ENCODE results near the gene MGAT1. TPM values are rescaled to one million over a fixed set of nuclear protein-coding genes. Genes with fewer than 3 reads are reported as not detected.

MGAT1 gene
- total RNA-seq, 1 experiment from 2014 or later = 72.7 TPM

GRCh38 chr5:180837478-180837877 lies 34.9 kb upstream of the MGAT1 start:
- H4K8ac ChIP-seq (replicated peaks; ENCODE audit: insufficient read length, low read depth, low read length) = no peak overlapping the region
- no peak overlapping the region for H3K18ac ChIP-seq (ENCODE audit: insufficient read length, low read depth, low read length)
- no peak overlapping the region for H4K91ac ChIP-seq (ENCODE audit: insufficient read length, low read depth, low read length)
- no peaks in the 10 kb centered on the region for H3K79me1 ChIP-seq (ENCODE audit: insufficient read depth, low read depth, low read length, poor library complexity, severe bottlenecking)
- no peak overlapping the region for H3K23ac ChIP-seq (ENCODE audit: insufficient read length, low read depth, low read length)
- no peak overlapping the region for H3K56ac ChIP-seq (ENCODE audit: insufficient read length, low read depth, low read length)
- no peak overlapping the region for H2BK120ac ChIP-seq (ENCODE audit: low read depth, low read length, poor library complexity, severe bottlenecking)
- H3K27me3 ChIP-seq (ENCODE audit: insufficient read depth, low read length) = no peaks in the 10 kb centered on the region
- no peak overlapping the region for H3K27ac ChIP-seq (ENCODE audit: insufficient read length, low read depth, low read length)
- H2BK20ac ChIP-seq (ENCODE audit: low read depth, low read length, poor library complexity, severe bottlenecking) = no peak overlapping the region
- WGBS (ENCODE audit: extremely low coverage, insufficient read length, low lambda C conversion rate) = no CpG with 5 or more reads among the region's 4 CpGs
- peak overlapping the region in 1 of 3 experiments; percentile 12; a peak in 1 of 7 replicates for H3K27ac Mint-ChIP-seq
- no peaks in the 10 kb centered on the region for H3K23me2 ChIP-seq (ENCODE audit: insufficient read length, low read depth, low read length, poor library complexity, severe bottlenecking)
- no peak for DNase-seq
- H3K9ac ChIP-seq (ENCODE audit: extremely low read depth, insufficient read length, low read length) = no peak overlapping the region
- no peak for TF ChIP-seq CTCF (conservative IDR thresholded peaks at IDR 0.05)
- H2BK5ac ChIP-seq (ENCODE audit: insufficient read length, low read length) = no peak overlapping the region
- H3T11ph ChIP-seq (ENCODE audit: low read length) = no peak overlapping the region
- H2AK5ac ChIP-seq (ENCODE audit: insufficient read length, low read length) = no peak overlapping the region
- no peaks in the 10 kb centered on the region for H3K79me2 ChIP-seq (ENCODE audit: insufficient read depth, low read length)
- peaks cover 12 to 15% of the 10 kb centered on the region in 2 experiments for H3K4me1 Mint-ChIP-seq
- H2BK15ac ChIP-seq (ENCODE audit: low read depth, low read length) = no peak overlapping the region
- H4K5ac ChIP-seq (ENCODE audit: insufficient read length, low read depth, low read length) = no peak overlapping the region
- no peak overlapping the region for H2AFZ ChIP-seq (ENCODE audit: low read length)
- no peak overlapping the region for H3K14ac ChIP-seq (ENCODE audit: insufficient read depth, low read length)
- no peak overlapping the region for H3K4me3 Mint-ChIP-seq
- H3K9me3 Mint-ChIP-seq = peaks cover 11 to 12% of the 10 kb centered on the region in 2 experiments
- H3K27me3 Mint-ChIP-seq (ENCODE audit: low read depth) = peaks cover 33% of the 10 kb centered on the region
- no peak overlapping the region for H3K4me2 ChIP-seq (ENCODE audit: insufficient read depth, insufficient read length, low read length)
- peaks cover 4 to 12% (median 4%) of the 10 kb centered on the region in 3 experiments; a peak in 5 of 7 replicates for H3K36me3 Mint-ChIP-seq (ENCODE audit: insufficient read depth in 1 of 3, low read depth in 3 of 3)
- H2BK12ac ChIP-seq (ENCODE audit: insufficient read length, low read depth, low read length) = no peak overlapping the region
- no peak overlapping the region for H3K4ac ChIP-seq (ENCODE audit: low read depth, low read length)
- H3K9me3 ChIP-seq (ENCODE audit: control insufficient read depth, low read depth, low read length) = no peaks in the 10 kb centered on the region
- H4K20me1 ChIP-seq (ENCODE audit: control insufficient read depth, insufficient read depth, insufficient read length) = peaks cover 3% of the 10 kb centered on the region
- no peaks in the 10 kb centered on the region for H3K4me1 ChIP-seq (ENCODE audit: insufficient read depth, low read length)
